K562 (cell line): ENCODE data around the gene LRFN2. TPM values are rescaled to one million over a fixed set of nuclear protein-coding genes. Genes with fewer than 3 reads are reported as not detected.

Experiments
- ATAC-seq: fragments of 200-7000 bp; cut with Tn5 transposase; 3 replicates; pipeline ENCODE4 v1.9.1; 2020; ENCODE audit warnings: moderate library complexity
- BruUV-seq: library from RNA; stranded (reverse); fragments of 400-500 nt; replicated peaks from 2 replicates; lab custom pipeline; 2021; lab: Mats Ljungman, UMichigan
- CTCF ChIA-PET: fragments of 300-600 bp; formaldehyde crosslinking; extraction: SDS; loops from one replicate; lab custom pipeline; 2021; ENCODE audit warnings: low intra/inter-chr PET ratio; lab: Yijun Ruan, JAX
- POLR2A ChIA-PET: fragments of 300-600, 350-650 bp; sonication (Branson Sonifier 250); formaldehyde crosslinking; extraction: SDS; loops from one replicate; lab custom pipeline; 2021; ENCODE audit warnings: antibody characterized with exemption, inconsistent platforms; lab: Yijun Ruan, JAX
- DNase-seq, 4 experiments: peaks; one replicate each; pipeline versions ENCODE4 v3.0.0 to v3.0.0-alpha.2; 2011 to 2018; ENCODE audit warnings: low spot score in 3 of 4, mixed read lengths in 3 of 4; ENCODE audit errors: extremely low read depth in 1 of 4
- FAIRE-seq: peaks from 2 replicates; lab custom pipeline; 2011; peaks lifted over from hg19 to GRCh38; lab: Jason Lieb, UNC
- H2AFZ ChIP-seq: 2 replicates; pipeline ENCODE4 v1.6.0; 2011; ENCODE audit warnings: low read depth, low read length, control low read depth, inconsistent platforms
- H3K27ac ChIP-seq: fragments of 200-600 bp; 3 replicates; pipeline ENCODE4 v1.8.0; 2011; ENCODE audit warnings: low read depth, mild to moderate bottlenecking, control low read depth, inconsistent platforms, low read length, moderate library complexity, mixed read lengths; ENCODE audit errors: extremely low read depth
- H3K27me3 ChIP-seq, 2 experiments: fragments of 300-600 bp in 1 of 2; 2 replicates in 1 of 2; 3 replicates in 1 of 2; pipeline versions ENCODE4 v1.6.0 to v1.8.0; 2011; ENCODE audit warnings: inconsistent platforms in 2 of 2, low read length in 2 of 2, mild to moderate bottlenecking in 1 of 2, mixed read lengths in 1 of 2, moderate library complexity in 1 of 2; ENCODE audit not compliant: control insufficient read depth in 2 of 2, insufficient read depth in 2 of 2
- H3K36me3 ChIP-seq: fragments of 300-600 bp; 3 replicates; pipeline ENCODE4 v1.8.0; 2011; ENCODE audit warnings: mild to moderate bottlenecking, low read length, inconsistent platforms; ENCODE audit not compliant: control insufficient read depth, insufficient read depth
- H3K4me1 ChIP-seq, 2 experiments: fragments of 200-600 bp in 1 of 2; replicated peaks in 1 of 2; 2 replicates in 1 of 2; 3 replicates in 1 of 2; pipeline versions ENCODE4 v1.5.1 to v1.8.0; 2011; ENCODE audit warnings: inconsistent platforms in 2 of 2, low read length in 2 of 2, mild to moderate bottlenecking in 1 of 2, mixed read lengths in 1 of 2, moderate library complexity in 1 of 2; ENCODE audit not compliant: control insufficient read depth in 2 of 2, insufficient read depth in 2 of 2
- H3K4me2 ChIP-seq: 2 replicates; pipeline ENCODE4 v1.6.1; 2011; ENCODE audit warnings: low read length, control low read depth, inconsistent platforms, mixed read lengths; ENCODE audit not compliant: insufficient read depth
- H3K4me3 ChIP-seq: fragments of 200-600 bp; sonication (generic), shearing (Covaris generic); 2 replicates; pipeline ENCODE4 v1.5.1; 2016; ENCODE audit warnings: control low read depth, inconsistent platforms
- H3K79me2 ChIP-seq: fragments of 200-600 bp; 3 replicates; pipeline ENCODE4 v1.8.0; 2011; ENCODE audit warnings: low read length, inconsistent platforms; ENCODE audit not compliant: control insufficient read depth, insufficient read depth
- H3K9ac ChIP-seq, 2 experiments: 2 replicates each; pipeline versions ENCODE4 v1.6.0 to v1.6.1; 2011; ENCODE audit warnings: low read depth in 2 of 2, low read length in 2 of 2, control low read depth in 1 of 2, inconsistent platforms in 1 of 2, mild to moderate bottlenecking in 1 of 2, mixed read lengths in 1 of 2; ENCODE audit not compliant: insufficient read depth in 1 of 2
- H3K9me1 ChIP-seq: one replicate; pipeline ENCODE4 v1.6.0; 2011; ENCODE audit warnings: inconsistent platforms, mild to moderate bottlenecking, low read length, moderate library complexity; ENCODE audit not compliant: control insufficient read depth, insufficient read depth
- H3K9me3 ChIP-seq: replicated peaks from 2 replicates; pipeline ENCODE4 v1.5.1; 2011; ENCODE audit warnings: low read depth, low read length, inconsistent platforms; ENCODE audit not compliant: control insufficient read depth, insufficient read depth
- H4K20me1 ChIP-seq: replicated peaks from 2 replicates; pipeline ENCODE4 v1.6.1; 2011; ENCODE audit warnings: low read length, inconsistent platforms, mixed read lengths; ENCODE audit not compliant: control insufficient read depth, insufficient read depth
- CEBPB ChIP-seq: fragments of 450-650 bp; IDR thresholded peaks from 2 replicates; pipeline ENCODE4 v1.6.1; 2016; ENCODE audit warnings: missing genetic modification characterization, missing compliant biosample characterization
- CEBPG ChIP-seq, 3 experiments: fragments of 200-800 bp in 1 of 3; sonication (Bioruptor generic) in 1 of 3; sonication (generic) in 1 of 3; formaldehyde crosslinking in 1 of 3; IDR thresholded peaks in 2 of 3; conservative IDR thresholded peaks in 1 of 3; 2 replicates each; pipeline versions ENCODE4 v1.6.1 to v1.8.0; 2016 to 2022; ENCODE audit warnings: missing compliant biosample characterization in 2 of 3, missing genetic modification characterization in 2 of 3, mild to moderate bottlenecking in 1 of 3, missing genetic modification reagents in 1 of 3
- ZKSCAN8 ChIP-seq: fragments of 200-800 bp; sonication (Bioruptor generic); IDR thresholded peaks from 2 replicates; pipeline ENCODE4 v1.6.1; 2016; ENCODE audit warnings: missing genetic modification characterization, missing compliant biosample characterization
- WGBS: fragments of 100-300 bp; shearing (Covaris generic); methylation state at CpG from one replicate; pipeline ENCODE4 v1.1.6; 2016; ENCODE audit warnings: low coverage, mixed read lengths; ENCODE audit not compliant: insufficient coverage; ENCODE audit errors: missing lambda C conversion rate; 5-methylcytosine and 5-hydroxymethylcytosine counted together
- in situ Hi-C: fragments of 300-500 bp; cut with MboI; formaldehyde crosslinking; loops from 4 replicates; pipeline ENCODE4 v1.15.0; 2018; ENCODE audit warnings: inconsistent platforms, mixed read lengths
- intact Hi-C: fragments of 100-400 bp; cut with micrococcal nuclease; formaldehyde crosslinking; loops from 2 replicates; pipeline ENCODE4 v1.14.2; 2022
- polyA plus RNA-seq, 8 experiments: library from polyadenylated mRNA; depleted of rRNA in 4 of 8; stranded (reverse) in 5 of 8; unstranded in 3 of 8; fragments of >200 nt; fragmentation: Nextera tagmentation in 2 of 8; fragmentation: Illumina TruSeq in 1 of 8; extraction: Ambion mirVana in 2 of 8; extraction: Trizol in 1 of 8; gene quantifications; 2 replicates each; pipeline versions ENCODE4 v1.2.1 to v1.2.3, GENCODE V29; 2011 to 2014; ENCODE audit warnings: inconsistent platforms in 1 of 8, missing spikeins in 1 of 8
- total RNA-seq, 7 experiments: library from RNA; depleted of rRNA in 6 of 7; stranded (reverse); fragments of >200 nt in 6 of 7; fragmentation: Illumina TruSeq in 2 of 7; extraction: Trizol in 2 of 7; gene quantifications; 2 replicates each; pipeline versions ENCODE4 v1.2.1 to v1.2.3, GENCODE V29; 2011 to 2021; ENCODE audit warnings: low replicate concordance in 1 of 7

Gene LRFN2
- total and polyA plus RNA-seq, 9 of the 15 experiments (the other 6 are each of a cell fraction or from before 2014, with no cell fraction given), result not detected

- no peaks in the 10 kb centered on the region for H3K36me3 ChIP-seq
- no TSS peak for BruUV-seq
- TF ChIP-seq CEBPG (CRISPR knock-in tag; IDR thresholded peaks at IDR 0.05), result no peak
- peak in 1 of 2 experiments; percentile 55; a peak in 2 of 4 replicates for TF ChIP-seq CEBPG (tag; conservative IDR thresholded peaks at IDR 0.05 in 1 of 2, IDR thresholded peaks at IDR 0.05 in 1 of 2)
- no peak for TF ChIP-seq ZKSCAN8 (CRISPR knock-in tag)
- peak; percentile 80 for TF ChIP-seq CEBPB (tag)
These were observed 209.9 kb downstream of the LRFN2 start for GRCh38 chr6:40377173-40377806.

More at GRCh38 chr6:40377173-40377806, 209.9 kb downstream of the LRFN2 start:
- no peaks in the 10 kb centered on the region for H4K20me1 ChIP-seq
- H3K9me1 ChIP-seq, result no peaks in the 10 kb centered on the region
- WGBS, result 24% methylated on average over 2 of the region's 2 CpGs
- in situ Hi-C loops (no loop called here), intact Hi-C loops (no loop called here)
- no peaks in the 10 kb centered on the region for H3K27me3 ChIP-seq
- no peak overlapping the region for H3K4me3 ChIP-seq
- H3K9ac ChIP-seq, result no peak overlapping the region; a peak in 1 of 4 replicates
- peaks cover 7 to 27% of the 10 kb centered on the region in 2 experiments; a peak in 4 of 5 replicates for H3K4me1 ChIP-seq
- H2AFZ ChIP-seq, result peak overlapping the region; percentile 74
- ATAC-seq (no peak), DNase-seq (no peak), FAIRE-seq (no peak)
- H3K9me3 ChIP-seq, result 0 out of 2 replicates have a peak, but pooled peaks cover 6% of the 10 kb centered on the region
- ChIA-PET CTCF (no interaction called here), POLR2A (no interaction called here)
- no peak overlapping the region for H3K4me2 ChIP-seq
- H3K27ac ChIP-seq, result peak overlapping the region; percentile 67; the same call in 2 of the 3 replicates
- H3K79me2 ChIP-seq, result 0 out of 3 replicates have a peak, but pooled peaks cover 3% of the 10 kb centered on the region
